HEK293 (cell line): ENCODE data around the gene RBMXL2.

Experiments used
- CTCF ChIA-PET: fragments of 350-600 bp; formaldehyde crosslinking; extraction: SDS; loops from one replicate; lab custom pipeline; 2021; ENCODE audit warnings: antibody characterized with exemption; lab: Yijun Ruan, JAX
- POLR2A ChIA-PET: fragments of 300-600 bp; formaldehyde crosslinking; extraction: SDS; loops from one replicate; lab custom pipeline; 2020; ENCODE audit warnings: antibody characterized with exemption, inconsistent platforms; lab: Yijun Ruan, JAX
- H3K27ac ChIP-seq: fragments of 200-500 bp; sonication (Bioruptor generic); 2 replicates; pipeline ENCODE4 v1.5.1; 2014; ENCODE audit warnings: low read depth, low read length, control low read depth, inconsistent platforms; ENCODE audit errors: extremely low read depth
- H3K36me3 ChIP-seq, 2 experiments: fragments of 200-500 bp in 1 of 2; sonication (Bioruptor generic) in 1 of 2; 1 replicate in 1 of 2; 2 replicates in 1 of 2; pipeline ENCODE4 v1.5.1; 2014 to 2017; ENCODE audit warnings: inconsistent platforms in 2 of 2, low read length in 2 of 2; ENCODE audit not compliant: control insufficient read depth in 2 of 2, insufficient read depth in 1 of 2
- H3K4me1 ChIP-seq: fragments of 200-500 bp; sonication (Bioruptor generic); 2 replicates; pipeline ENCODE4 v1.5.1; 2014; ENCODE audit warnings: mild to moderate bottlenecking, low read length, inconsistent platforms; ENCODE audit not compliant: control insufficient read depth, insufficient read depth
- H3K4me3 ChIP-seq: 2 replicates; pipeline ENCODE4 v1.5.1; 2011; ENCODE audit warnings: low read depth, mild to moderate bottlenecking, control low read depth, low read length, moderate library complexity
- H3K9me3 ChIP-seq: fragments of 200-500 bp; sonication (Bioruptor generic); 2 replicates; pipeline ENCODE4 v1.5.1; 2014; ENCODE audit warnings: low read depth, low read length, inconsistent platforms; ENCODE audit not compliant: control insufficient read depth, insufficient read depth
- CTCF ChIP-seq: fragments of 450-650 bp; formaldehyde crosslinking; IDR thresholded peaks from 2 replicates; pipeline ENCODE4 v1.5.1; 2016; ENCODE audit warnings: missing biosample characterization, missing genetic modification characterization
- FEZF1 ChIP-seq: fragments of 450-650 bp; formaldehyde crosslinking; IDR thresholded peaks from 2 replicates; pipeline ENCODE4 v1.5.1; 2016; ENCODE audit warnings: missing biosample characterization, missing genetic modification characterization
- KLF9 ChIP-seq: fragments of 450-650 bp; formaldehyde crosslinking; IDR thresholded peaks from 2 replicates; pipeline ENCODE4 v1.5.1; 2016; ENCODE audit warnings: missing biosample characterization, missing genetic modification characterization, low read depth
- OSR2 ChIP-seq: fragments of 450-650 bp; formaldehyde crosslinking; IDR thresholded peaks from 2 replicates; pipeline ENCODE4 v1.5.1; 2016; ENCODE audit warnings: missing biosample characterization, missing genetic modification characterization
- OVOL3 ChIP-seq: fragments of 450-650 bp; formaldehyde crosslinking; IDR thresholded peaks from 2 replicates; pipeline ENCODE4 v1.5.1; 2016; ENCODE audit warnings: missing biosample characterization, missing genetic modification characterization
- REPIN1 ChIP-seq: fragments of 450-650 bp; formaldehyde crosslinking; IDR thresholded peaks from 2 replicates; pipeline ENCODE4 v1.5.1; 2017; ENCODE audit warnings: missing biosample characterization, missing genetic modification characterization, low read depth
- SALL2 ChIP-seq: fragments of 450-650 bp; formaldehyde crosslinking; IDR thresholded peaks from 2 replicates; pipeline ENCODE4 v1.5.0; 2017; ENCODE audit warnings: missing biosample characterization, mild to moderate bottlenecking, missing genetic modification characterization, borderline replicate concordance
- SETDB1 ChIP-seq: IDR thresholded peaks from one replicate; pipeline ENCODE4 v1.6.1; 2017; ENCODE audit warnings: mild to moderate bottlenecking, low read length, moderate library complexity, mixed read lengths; ENCODE audit not compliant: insufficient read length
- TCF7L2 ChIP-seq: IDR thresholded peaks from 2 replicates; pipeline ENCODE4 v1.6.1; 2011; ENCODE audit warnings: low read depth, mild to moderate bottlenecking, inconsistent platforms, low read length, moderate library complexity, borderline replicate concordance
- TSHZ1 ChIP-seq: fragments of 450-650 bp; formaldehyde crosslinking; IDR thresholded peaks from 2 replicates; pipeline ENCODE4 v1.5.1; 2016; ENCODE audit warnings: missing biosample characterization, missing genetic modification characterization, borderline replicate concordance
- YY1 ChIP-seq: fragments of 450-650 bp; formaldehyde crosslinking; IDR thresholded peaks from 2 replicates; pipeline ENCODE4 v1.5.1; 2018; ENCODE audit warnings: missing biosample characterization, missing genetic modification characterization
- ZBTB44 ChIP-seq: fragments of 450-650 bp; IDR thresholded peaks from 2 replicates; pipeline ENCODE4 v1.5.1; 2018; ENCODE audit warnings: missing biosample characterization, mild to moderate bottlenecking, missing genetic modification characterization
- ZFP3 ChIP-seq: fragments of 450-650 bp; formaldehyde crosslinking; IDR thresholded peaks from 2 replicates; pipeline ENCODE4 v1.5.1; 2016; ENCODE audit warnings: low read depth, missing biosample characterization, missing genetic modification characterization
- ZNF132 ChIP-seq: fragments of 450-650 bp; formaldehyde crosslinking; IDR thresholded peaks from 2 replicates; pipeline ENCODE4 v1.5.1; 2017; ENCODE audit warnings: missing biosample characterization, missing genetic modification characterization, borderline replicate concordance
- ZNF140 ChIP-seq: fragments of 450-650 bp; formaldehyde crosslinking; IDR thresholded peaks from 2 replicates; pipeline ENCODE4 v1.5.1; 2016; ENCODE audit warnings: missing biosample characterization, missing genetic modification characterization
- ZNF169 ChIP-seq: fragments of 450-650 bp; formaldehyde crosslinking; IDR thresholded peaks from 2 replicates; pipeline ENCODE4 v1.5.1; 2016; ENCODE audit warnings: missing biosample characterization, missing genetic modification characterization
- ZNF311 ChIP-seq: fragments of 450-650 bp; formaldehyde crosslinking; IDR thresholded peaks from 2 replicates; pipeline ENCODE4 v1.5.1; 2017; ENCODE audit warnings: missing biosample characterization, missing genetic modification characterization, borderline replicate concordance
- ZNF335 ChIP-seq: fragments of 450-650 bp; formaldehyde crosslinking; conservative IDR thresholded peaks from 2 replicates; pipeline ENCODE4 v1.5.1; 2016; ENCODE audit warnings: missing biosample characterization, missing genetic modification characterization
- ZNF518A ChIP-seq: fragments of 450-650 bp; formaldehyde crosslinking; conservative IDR thresholded peaks from 2 replicates; pipeline ENCODE4 v1.5.1; 2016; ENCODE audit warnings: low read depth, missing biosample characterization, missing genetic modification characterization
- ZNF561 ChIP-seq: fragments of 450-650 bp; IDR thresholded peaks from 2 replicates; pipeline ENCODE4 v1.5.1; 2018; ENCODE audit warnings: missing biosample characterization, missing genetic modification characterization, borderline replicate concordance
- ZNF645 ChIP-seq: fragments of 450-650 bp; formaldehyde crosslinking; IDR thresholded peaks from 2 replicates; pipeline ENCODE4; 2016; ENCODE audit warnings: missing biosample characterization, missing genetic modification characterization
- ZNF664 ChIP-seq: fragments of 450-650 bp; formaldehyde crosslinking; IDR thresholded peaks from 2 replicates; pipeline ENCODE4 v1.5.1; 2016; ENCODE audit warnings: missing biosample characterization, missing genetic modification characterization

Gene RBMXL2

GRCh38 chr11:7080900-7081299, 7.9 kb upstream of the RBMXL2 start:
- H3K36me3 ChIP-seq = no peaks in the 10 kb centered on the region
- H3K9me3 ChIP-seq = no peaks in the 10 kb centered on the region
- CTCF ChIA-PET = interaction anchor here (0.6 kb wide), 1 partner anchor 766 kb away, joined by 3 read pairs; no protein-coding TSS in a partner anchor
- POLR2A ChIA-PET = no interaction called here
- no peak overlapping the region for H3K27ac ChIP-seq
- H3K4me3 ChIP-seq = no peak overlapping the region
- TF ChIP-seq REPIN1 (tag by site-specific recombination) = no peak
- no peak for TF ChIP-seq SALL2 (tag by site-specific recombination)
- TF ChIP-seq TSHZ1 (tag by site-specific recombination) = no peak
- no peak for TF ChIP-seq ZNF518A (tag by site-specific recombination)
- TF ChIP-seq KLF9 (tag by site-specific recombination) = no peak
- TF ChIP-seq ZNF645 (tag by site-specific recombination) = no peak
- TF ChIP-seq ZNF561 = no peak
- no peaks in the 10 kb centered on the region for H3K4me1 ChIP-seq

GRCh38 chr11:7081441-7081840, 7.4 kb upstream of the RBMXL2 start:
- H3K4me1 ChIP-seq = no peaks in the 10 kb centered on the region
- CTCF ChIA-PET = no interaction called here
- no peak overlapping the region for H3K4me3 ChIP-seq
- no peaks in the 10 kb centered on the region for H3K36me3 ChIP-seq
- POLR2A ChIA-PET = no interaction called here
- H3K9me3 ChIP-seq = no peaks in the 10 kb centered on the region
- H3K27ac ChIP-seq = no peak overlapping the region
- no peak for TF ChIP-seq YY1 (tag by site-specific recombination)
- no peak for TF ChIP-seq ZNF132 (tag by site-specific recombination)
- no peak for TF ChIP-seq CTCF (tag by site-specific recombination)
- TF ChIP-seq TCF7L2 = no peak
- no peak for TF ChIP-seq ZNF664
- no peak for TF ChIP-seq ZNF335 (tag by site-specific recombination)
- TF ChIP-seq ZBTB44 (tag by site-specific recombination) = no peak
- TF ChIP-seq ZNF169 = no peak
- no peak for TF ChIP-seq ZFP3
- no peak for TF ChIP-seq OVOL3
- TF ChIP-seq OSR2 (tag by site-specific recombination) = no peak
- no peak for TF ChIP-seq FEZF1
- TF ChIP-seq ZNF311 (tag by site-specific recombination) = no peak
- TF ChIP-seq SETDB1 = no peak
- no peak for TF ChIP-seq ZNF140 (tag by site-specific recombination)
